Uterus (tissue), 4 donors: Measurements from ENCODE around the gene DNMT3A. TPM values are rescaled to one million over a fixed set of nuclear protein-coding genes. Genes with fewer than 3 reads are reported as not detected.

Source experiments
- DNase-seq, 2 donors: peaks; one replicate each; pipeline ENCODE4 v3.0.0-alpha.2; 2019 to 2020
- H3K27ac ChIP-seq, 2 donors: fragments of 200-600 bp; sonication (generic); 1 replicate in 1 of 2; 2 replicates in 1 of 2; pipeline ENCODE4 v1.5.1; 2016 to 2018
- H3K27me3 ChIP-seq, 2 donors: fragments of 200-600 bp; sonication (generic); one replicate each; pipeline ENCODE4 v1.5.1; 2018 to 2019; ENCODE audit warnings: control low read depth in 1 of 2
- H3K36me3 ChIP-seq, 2 donors: fragments of 200-600 bp; sonication (generic); one replicate each; pipeline ENCODE4 v1.5.1; 2019; ENCODE audit warnings: control low read depth in 1 of 2
- H3K4me1 ChIP-seq, 2 donors: fragments of 200-600 bp; sonication (generic); one replicate each; pipeline ENCODE4 v1.5.1; 2018 to 2019; ENCODE audit warnings: control low read depth in 1 of 2
- H3K4me3 ChIP-seq, 2 donors: fragments of 200-600 bp; sonication (generic); 1 replicate in 1 of 2; 2 replicates in 1 of 2; pipeline ENCODE4 v1.5.1; 2018 to 2019; ENCODE audit warnings: mild to moderate bottlenecking in 1 of 2
- H3K9me3 ChIP-seq, 2 donors: fragments of 200-600 bp; sonication (generic); one replicate each; pipeline ENCODE4 v1.5.1; 2019; ENCODE audit warnings: control low read depth in 1 of 2
- POLR2A ChIP-seq, 2 donors: fragments of 450-650 bp; IDR thresholded peaks; one replicate each; pipeline ENCODE4 v1.6.1; 2016; ENCODE audit warnings: antibody characterized with exemption in 2 of 2, mild to moderate bottlenecking in 1 of 2, moderate library complexity in 1 of 2
- intact Hi-C: fragments of 100-400 bp; cut with DNase I; formaldehyde crosslinking; loops from one replicate; pipeline ENCODE4 v1.15.1; 2023; ENCODE audit warnings: low total_unique reads
- total RNA-seq, 4 donors: library from RNA; depleted of rRNA in 3 of 4; stranded (reverse); fragments of >200 nt in 3 of 4; gene quantifications; one replicate each; pipeline versions ENCODE4 v1.1.0 to v1.2.4, GENCODE V29; 2014 to 2023
- TF ChIP-seq, protein P1 (sequence below), 4 experiments: fragments of 200-600 bp in 2 of 4; fragments of 450-650 bp in 2 of 4; sonication (generic) in 2 of 4; IDR thresholded peaks; one replicate each; pipeline ENCODE4 v1.5.1; 2016 to 2019; ENCODE audit warnings: antibody characterized with exemption in 4 of 4, mild to moderate bottlenecking in 2 of 4, moderate library complexity in 1 of 4
- donor health status: DM: yes; HTN: yes; CAD: no.

DNMT3A gene
- total RNA-seq, 4 donors from 2014 or later, result 2.3 to 95.8 (median 29.9) TPM

DNA sequence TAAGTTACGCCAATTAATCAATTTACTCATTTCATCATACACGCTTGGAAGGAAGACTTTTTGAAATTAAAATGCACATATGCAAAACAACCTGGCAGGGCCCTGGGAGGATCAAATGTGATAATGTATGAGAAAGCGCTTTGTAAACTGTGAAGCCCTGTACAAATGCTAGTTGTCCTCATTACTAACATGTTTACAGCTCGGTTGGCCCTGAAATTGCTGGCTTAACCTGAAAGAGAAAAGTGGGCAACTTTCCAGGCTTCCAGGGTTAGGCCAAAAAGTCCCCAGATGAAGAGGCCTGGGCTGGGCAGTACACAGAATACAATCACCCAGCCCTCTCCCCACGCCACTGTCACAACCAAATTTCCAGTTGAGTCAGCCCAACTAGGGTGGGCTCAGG is 60.2 kb downstream of the DNMT3A start:
- Histone ChIP-seq H3K4me1 (no peaks in the 10 kb centered on the region), H3K4me3 (no peak overlapping the region), H3K9me3 (no peaks in the 10 kb centered on the region), H3K27me3 (no peaks in the 10 kb centered on the region), H3K36me3 (no peaks in the 10 kb centered on the region), H3K27ac (no peak overlapping the region)
- no peak for DNase-seq
- intact Hi-C loops, result no loop called here
- no peak for TF ChIP-seq POLR2A (IDR thresholded peaks at IDR 0.05)
- TF ChIP-seq, protein P1, sequence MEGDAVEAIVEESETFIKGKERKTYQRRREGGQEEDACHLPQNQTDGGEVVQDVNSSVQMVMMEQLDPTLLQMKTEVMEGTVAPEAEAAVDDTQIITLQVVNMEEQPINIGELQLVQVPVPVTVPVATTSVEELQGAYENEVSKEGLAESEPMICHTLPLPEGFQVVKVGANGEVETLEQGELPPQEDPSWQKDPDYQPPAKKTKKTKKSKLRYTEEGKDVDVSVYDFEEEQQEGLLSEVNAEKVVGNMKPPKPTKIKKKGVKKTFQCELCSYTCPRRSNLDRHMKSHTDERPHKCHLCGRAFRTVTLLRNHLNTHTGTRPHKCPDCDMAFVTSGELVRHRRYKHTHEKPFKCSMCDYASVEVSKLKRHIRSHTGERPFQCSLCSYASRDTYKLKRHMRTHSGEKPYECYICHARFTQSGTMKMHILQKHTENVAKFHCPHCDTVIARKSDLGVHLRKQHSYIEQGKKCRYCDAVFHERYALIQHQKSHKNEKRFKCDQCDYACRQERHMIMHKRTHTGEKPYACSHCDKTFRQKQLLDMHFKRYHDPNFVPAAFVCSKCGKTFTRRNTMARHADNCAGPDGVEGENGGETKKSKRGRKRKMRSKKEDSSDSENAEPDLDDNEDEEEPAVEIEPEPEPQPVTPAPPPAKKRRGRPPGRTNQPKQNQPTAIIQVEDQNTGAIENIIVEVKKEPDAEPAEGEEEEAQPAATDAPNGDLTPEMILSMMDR (IDR thresholded peaks at IDR 0.05), result no peak

DNA sequence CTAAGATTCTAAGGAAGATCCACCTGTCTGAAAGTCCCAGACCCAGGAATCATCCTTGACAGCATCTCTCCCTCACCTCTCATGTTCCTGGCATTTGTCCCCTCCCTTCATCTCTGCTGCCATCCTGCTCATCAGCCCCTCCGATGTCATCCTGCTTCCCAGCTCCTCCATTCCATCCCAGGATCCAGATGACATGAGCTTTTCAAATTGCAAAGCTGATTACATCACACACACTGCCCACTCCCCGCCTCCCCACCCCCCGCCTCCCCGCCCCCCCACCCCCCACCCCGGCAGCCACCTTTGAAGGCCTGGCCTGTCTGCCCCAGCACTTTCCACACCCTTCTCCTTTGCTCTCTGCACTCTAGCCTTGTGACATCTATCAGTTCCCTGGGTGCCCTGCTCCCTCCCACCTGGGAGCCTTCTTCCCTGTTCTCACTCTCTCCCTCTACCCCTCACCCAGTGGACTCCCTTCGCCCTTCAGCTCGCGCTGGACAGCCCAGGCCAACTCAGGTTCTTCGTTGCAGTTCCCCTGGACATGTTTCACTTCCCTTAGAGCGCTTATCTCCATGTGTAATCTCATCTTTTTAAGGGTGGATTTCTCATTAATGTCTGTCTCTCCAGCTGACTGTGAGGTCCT is 61.6 kb downstream of the DNMT3A start:
- H3K27ac ChIP-seq, result peak overlapping the region in 1 of 2 donors; percentile 83
- TF ChIP-seq, protein P1 (IDR thresholded peaks at IDR 0.05), result no peak
- TF ChIP-seq POLR2A (IDR thresholded peaks at IDR 0.05), result no peak
- no peaks in the 10 kb centered on the region for H3K4me1 ChIP-seq
- no peaks in the 10 kb centered on the region for H3K36me3 ChIP-seq
- H3K27me3 ChIP-seq, result no peaks in the 10 kb centered on the region
- intact Hi-C loops, result no loop called here
- H3K9me3 ChIP-seq, result no peaks in the 10 kb centered on the region
- no peak for DNase-seq
- no peak overlapping the region for H3K4me3 ChIP-seq

DNA sequence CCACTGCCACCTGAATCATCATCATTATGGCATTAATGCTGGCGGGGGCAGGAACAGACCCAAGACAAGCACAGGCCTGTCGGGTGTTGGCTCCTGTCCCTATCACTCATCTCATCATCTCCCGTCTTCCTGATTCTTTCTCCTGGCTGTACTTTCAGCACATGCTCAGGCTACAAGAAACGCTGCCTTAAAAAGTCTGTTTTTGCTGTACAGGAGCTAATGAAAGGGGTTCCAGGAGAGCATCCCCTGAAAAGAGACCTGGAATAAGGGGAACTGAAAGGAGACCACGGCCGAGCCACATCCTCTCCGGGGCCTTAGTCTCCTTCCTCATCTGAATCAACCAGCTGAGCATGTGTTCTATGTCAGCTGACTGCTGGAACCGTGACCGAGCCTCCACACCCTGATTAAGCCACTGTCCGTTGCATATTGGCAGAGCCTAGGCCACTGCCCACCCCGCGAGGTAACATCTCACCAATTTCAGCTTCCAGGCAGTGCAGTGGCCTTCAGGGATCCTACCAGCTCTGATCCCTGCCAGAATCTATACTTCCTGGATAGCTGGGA is 62.6 kb downstream of the DNMT3A start:
- no peak overlapping the region for H3K4me3 ChIP-seq
- intact Hi-C loops, result no loop called here
- DNase-seq, result peak; percentile 62 to 66
- H3K27me3 ChIP-seq, result no peaks in the 10 kb centered on the region
- H3K36me3 ChIP-seq, result no peaks in the 10 kb centered on the region
- H3K9me3 ChIP-seq, result no peaks in the 10 kb centered on the region
- H3K4me1 ChIP-seq, result no peaks in the 10 kb centered on the region
- TF ChIP-seq POLR2A (IDR thresholded peaks at IDR 0.05), result no peak
- TF ChIP-seq, protein P1 (IDR thresholded peaks at IDR 0.05), result no peak
- H3K27ac ChIP-seq, result peak overlapping the region; percentile 56 to 83

DNA sequence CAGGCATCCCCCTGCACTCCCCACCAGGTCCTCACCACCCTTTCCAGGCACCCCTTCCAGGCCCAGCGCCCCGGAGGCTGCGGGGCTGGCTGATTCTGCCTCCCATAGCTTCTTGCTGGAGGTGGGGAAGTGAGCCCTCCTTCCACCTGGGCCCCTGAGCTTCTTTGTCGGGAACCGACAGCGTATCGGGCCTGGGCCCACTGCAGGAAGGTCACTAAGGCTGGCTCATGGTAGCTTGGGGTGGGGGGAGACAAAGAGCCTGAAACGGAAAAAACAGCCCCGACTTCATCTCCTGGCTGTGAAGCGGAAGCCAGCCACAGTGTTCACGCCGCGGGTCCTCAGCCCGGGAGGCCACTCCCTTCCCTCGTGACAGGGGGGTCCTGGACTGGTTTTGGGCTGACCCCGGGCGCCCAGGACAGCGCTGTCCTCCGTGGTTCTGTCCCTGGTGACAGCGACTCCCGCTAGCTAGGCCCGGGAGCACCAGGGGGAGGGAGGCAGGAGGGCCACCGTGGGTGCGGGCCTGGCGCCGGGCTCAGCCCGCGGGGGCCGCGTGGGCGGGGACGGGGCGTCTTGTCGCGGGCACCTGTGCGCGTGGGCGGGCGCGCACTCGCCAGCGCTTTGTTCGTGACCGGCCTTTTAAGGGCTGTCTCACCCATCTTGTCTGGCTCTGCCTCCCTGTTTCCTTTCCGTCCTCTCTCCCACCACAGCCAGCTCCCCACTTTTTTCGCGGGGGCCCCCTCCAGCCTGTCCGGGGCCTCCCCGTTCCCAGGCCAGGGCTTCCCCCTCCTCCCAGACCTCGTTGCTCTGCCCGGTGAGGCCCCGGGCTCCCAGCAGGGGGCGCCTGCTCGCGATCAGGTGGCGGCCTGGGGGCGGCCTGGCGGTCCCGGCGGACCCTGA is 64.9 kb downstream of the DNMT3A start:
- peak overlapping the region; percentile 75 to 83 for H3K27ac ChIP-seq
- no peaks in the 10 kb centered on the region for H3K4me1 ChIP-seq
- H3K9me3 ChIP-seq, result no peaks in the 10 kb centered on the region
- intact Hi-C loops, result no loop called here
- DNase-seq, result peak; percentile 54 to 70
- H3K36me3 ChIP-seq, result no peaks in the 10 kb centered on the region
- TF ChIP-seq, protein P1 (IDR thresholded peaks at IDR 0.05), result peak; percentile 79 to 86 (median 81)
- no peak for TF ChIP-seq POLR2A (IDR thresholded peaks at IDR 0.05)
- H3K27me3 ChIP-seq, result no peaks in the 10 kb centered on the region
- H3K4me3 ChIP-seq, result peak overlapping the region; percentile 18 to 31

DNA sequence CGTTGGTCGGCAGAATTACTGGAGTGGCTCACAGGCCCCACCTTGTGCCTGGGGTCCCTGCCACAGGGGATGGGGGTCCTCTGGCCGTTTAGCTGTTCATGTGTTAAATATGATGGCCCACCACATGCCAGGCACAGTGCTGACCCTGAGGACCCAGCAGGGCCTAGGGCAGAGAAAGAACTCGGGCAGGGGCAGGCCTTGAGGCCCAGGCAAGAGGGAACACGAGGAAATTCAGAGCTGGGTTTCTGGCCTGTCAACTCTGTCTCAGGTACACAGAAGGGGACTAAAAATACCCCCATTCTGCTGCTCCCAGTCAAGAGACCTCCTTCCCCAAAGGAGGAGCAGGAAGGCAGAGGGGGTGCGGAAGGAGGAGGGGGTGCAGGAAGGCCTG is 66.2 kb downstream of the DNMT3A start:
- no peaks in the 10 kb centered on the region for H3K4me1 ChIP-seq
- intact Hi-C loops, result no loop called here
- H3K9me3 ChIP-seq, result no peaks in the 10 kb centered on the region
- no peaks in the 10 kb centered on the region for H3K36me3 ChIP-seq
- peak overlapping the region; percentile 13 to 83 for H3K27ac ChIP-seq
- H3K27me3 ChIP-seq, result no peaks in the 10 kb centered on the region
- TF ChIP-seq, protein P1 (IDR thresholded peaks at IDR 0.05), result no peak
- TF ChIP-seq POLR2A (IDR thresholded peaks at IDR 0.05), result no peak
- H3K4me3 ChIP-seq, result no peak overlapping the region
- no peak for DNase-seq
